AG20443 (cell line): ENCODE data around the gene MAPKAPK2.
"Not testable (repeated sequence)": the region's sequence is repeated elsewhere in the genome, so short reads cannot be mapped to it uniquely, and the experiment has no call there.

Source experiments
- DNase-seq: peaks from one replicate; pipeline ENCODE4 v3.0.0; 2012; ENCODE audit warnings: low spot score, mixed read lengths

MAPKAPK2 gene

GRCh38 chr1:206684478-206685333 is at the start of gene MAPKAPK2:
TSS of gene MAPKAPK2 (plus strand) at chr1:206684905. CDS start at chr1:206685230, 325 bp downstream.
- DNase-seq: peak; percentile 98

- DNase-seq: peak; percentile 98
Observed at GRCh38 chr1:206635080-206635977, 49.4 kb upstream of the MAPKAPK2 start, which contains the start of gene DYRK3. TSS of gene DYRK3 (plus strand) at chr1:206635536. CDS start at chr1:206635704, 168 bp downstream.

- no peak for DNase-seq
Observed at GRCh38 chr1:206635978-206636345, 48.7 kb upstream of the MAPKAPK2 start.

- DNase-seq: no peak
Observed at GRCh38 chr1:206636671-206637070, 48.0 kb upstream of the MAPKAPK2 start.

- no peak for DNase-seq
Observed at GRCh38 chr1:206637605-206638004, 47.1 kb upstream of the MAPKAPK2 start.

- not testable (repeated sequence) for DNase-seq
Observed at GRCh38 chr1:206642074-206642473, 42.6 kb upstream of the MAPKAPK2 start.

- no peak for DNase-seq
Observed at GRCh38 chr1:206643118-206643698, 41.5 kb upstream of the MAPKAPK2 start.

GRCh38 chr1:206646504-206646903 is 38.2 kb upstream of the MAPKAPK2 start:
- DNase-seq: no peak

GRCh38 chr1:206647224-206647623 is 37.5 kb upstream of the MAPKAPK2 start:
- DNase-seq: no peak

- no peak for DNase-seq
Observed at GRCh38 chr1:206649261-206649921, 35.3 kb upstream of the MAPKAPK2 start.

GRCh38 chr1:206651014-206651413 is 33.7 kb upstream of the MAPKAPK2 start:
- DNase-seq: no peak

- no peak for DNase-seq
Observed at GRCh38 chr1:206651958-206652890, 32.5 kb upstream of the MAPKAPK2 start.

- no peak for DNase-seq
Observed at GRCh38 chr1:206653715-206654459, 30.8 kb upstream of the MAPKAPK2 start.

GRCh38 chr1:206654828-206655227 is 29.9 kb upstream of the MAPKAPK2 start:
- DNase-seq: no peak

- DNase-seq: no peak
Observed at GRCh38 chr1:206655471-206655882, 29.2 kb upstream of the MAPKAPK2 start.

GRCh38 chr1:206656936-206657335 is 27.8 kb upstream of the MAPKAPK2 start:
- DNase-seq: no peak

GRCh38 chr1:206657751-206658150 is 27.0 kb upstream of the MAPKAPK2 start:
- DNase-seq: peak; percentile 22

- peak; percentile 75 for DNase-seq
Observed at GRCh38 chr1:206658264-206658980, 26.3 kb upstream of the MAPKAPK2 start.

- DNase-seq: no peak
Observed at GRCh38 chr1:206658981-206659273, 25.8 kb upstream of the MAPKAPK2 start.
